OCI-LY1 (cell line): ENCODE measurements around the gene CBX1.

Source experiments
- CTCF ChIP-seq: fragments of 200-600 bp; sonication (generic), shearing (Covaris generic); IDR thresholded peaks from 2 replicates; pipeline ENCODE4 v1.5.1; 2017; ENCODE audit warnings: mild to moderate bottlenecking, antibody characterized with exemption, low read length, moderate library complexity, mixed read lengths
- EZH2 ChIP-seq: fragments of 200-600 bp; sonication (generic), shearing (Covaris generic); IDR thresholded peaks from 2 replicates; pipeline ENCODE4 v1.8.0; 2017; ENCODE audit warnings: borderline replicate concordance, mixed run types, mild to moderate bottlenecking, antibody characterized with exemption, low read length, moderate library complexity, mixed read lengths

- no peak for TF ChIP-seq CTCF
- no peak for TF ChIP-seq EZH2
Measured at GRCh38 chr17:48128400-48128799, 27.1 kb upstream of the CBX1 start.
